SU-DHL-6 (cell line): Measurements from ENCODE around the gene CASKIN2.

Experiments used
- H2AFZ ChIP-seq: fragments of 200-600 bp; sonication (generic); 2 replicates; pipeline ENCODE4 v1.6.1; 2014; ENCODE audit warnings: low read depth, mild to moderate bottlenecking, moderate library complexity, mixed read lengths, antibody characterized with exemption, low read length; ENCODE audit not compliant: severe bottlenecking
- H3F3A ChIP-seq: fragments of 200-600 bp; shearing (Covaris generic); 2 replicates; pipeline ENCODE4 v1.6.0; 2016; ENCODE audit warnings: antibody characterized with exemption, mild to moderate bottlenecking; ENCODE audit not compliant: insufficient read depth
- H3K27ac ChIP-seq: fragments of 200-600 bp; sonication (generic); 2 replicates; pipeline ENCODE4 v1.5.1; 2016; ENCODE audit warnings: low read depth, mild to moderate bottlenecking, low read length, moderate library complexity, mixed read lengths
- H3K27me3 ChIP-seq: fragments of 200-600 bp; sonication (generic), shearing (Covaris generic); 2 replicates; pipeline ENCODE4 v1.6.0; 2014; ENCODE audit warnings: mild to moderate bottlenecking, low read length
- H3K36me3 ChIP-seq: fragments of 200-600 bp; sonication (generic); 2 replicates; pipeline ENCODE4 v1.6.1; 2014; ENCODE audit warnings: mild to moderate bottlenecking, low read length, mixed read lengths
- H3K4me2 ChIP-seq: fragments of 300-600, 200-600 bp; shearing (Covaris generic), sonication (generic); 2 replicates; pipeline ENCODE4 v1.6.0; 2014; ENCODE audit warnings: low read length, low read depth, mild to moderate bottlenecking; ENCODE audit not compliant: poor library complexity, severe bottlenecking
- H3K4me3 ChIP-seq: fragments of 200-600 bp; sonication (generic); 2 replicates; pipeline ENCODE4 v1.5.1; 2014; ENCODE audit warnings: antibody characterized with exemption, low read length, mild to moderate bottlenecking, mixed read lengths; ENCODE audit not compliant: insufficient read depth, poor library complexity, severe bottlenecking
- H3K79me2 ChIP-seq: fragments of 200-600 bp; sonication (generic); 2 replicates; pipeline ENCODE4 v1.6.1; 2014; ENCODE audit warnings: mild to moderate bottlenecking, low read length, moderate library complexity; ENCODE audit not compliant: insufficient read depth
- H3K9ac ChIP-seq: fragments of 200-600 bp; sonication (generic); 2 replicates; pipeline ENCODE4 v1.7.0; 2014; ENCODE audit warnings: mild to moderate bottlenecking, low read length
- H3K9me2 ChIP-seq: fragments of 200-600 bp; sonication (generic); replicated peaks from 2 replicates; pipeline ENCODE4 v1.6.1; 2014; ENCODE audit warnings: low read length; ENCODE audit not compliant: insufficient read depth
- H3K9me3 ChIP-seq: fragments of 200-600 bp; sonication (generic); 2 replicates; pipeline ENCODE4 v1.6.1; 2014; ENCODE audit warnings: low read length, mixed read lengths; ENCODE audit not compliant: insufficient read depth
- H4K20me1 ChIP-seq: fragments of 200-600 bp; sonication (generic); 2 replicates; pipeline ENCODE4 v1.6.1; 2014; ENCODE audit warnings: low read depth, mild to moderate bottlenecking, antibody characterized with exemption, low read length, moderate library complexity, mixed read lengths
- EZH2phosphoT487 ChIP-seq: fragments of 200-600 bp; sonication (generic), shearing (Covaris generic); conservative IDR thresholded peaks from 2 replicates; pipeline ENCODE4 v1.6.1; 2018; ENCODE audit warnings: mild to moderate bottlenecking, antibody characterized with exemption, low read length, moderate library complexity, mixed read lengths
- TF ChIP-seq, protein P1 (sequence below): fragments of 200-600 bp; sonication (generic); IDR thresholded peaks from one replicate; pipeline ENCODE4 v1.5.1; 2017; ENCODE audit warnings: antibody characterized with exemption, mild to moderate bottlenecking, low read length, moderate library complexity; ENCODE audit not compliant: insufficient read depth, poor library complexity, severe bottlenecking

The CASKIN2 gene

DNA sequence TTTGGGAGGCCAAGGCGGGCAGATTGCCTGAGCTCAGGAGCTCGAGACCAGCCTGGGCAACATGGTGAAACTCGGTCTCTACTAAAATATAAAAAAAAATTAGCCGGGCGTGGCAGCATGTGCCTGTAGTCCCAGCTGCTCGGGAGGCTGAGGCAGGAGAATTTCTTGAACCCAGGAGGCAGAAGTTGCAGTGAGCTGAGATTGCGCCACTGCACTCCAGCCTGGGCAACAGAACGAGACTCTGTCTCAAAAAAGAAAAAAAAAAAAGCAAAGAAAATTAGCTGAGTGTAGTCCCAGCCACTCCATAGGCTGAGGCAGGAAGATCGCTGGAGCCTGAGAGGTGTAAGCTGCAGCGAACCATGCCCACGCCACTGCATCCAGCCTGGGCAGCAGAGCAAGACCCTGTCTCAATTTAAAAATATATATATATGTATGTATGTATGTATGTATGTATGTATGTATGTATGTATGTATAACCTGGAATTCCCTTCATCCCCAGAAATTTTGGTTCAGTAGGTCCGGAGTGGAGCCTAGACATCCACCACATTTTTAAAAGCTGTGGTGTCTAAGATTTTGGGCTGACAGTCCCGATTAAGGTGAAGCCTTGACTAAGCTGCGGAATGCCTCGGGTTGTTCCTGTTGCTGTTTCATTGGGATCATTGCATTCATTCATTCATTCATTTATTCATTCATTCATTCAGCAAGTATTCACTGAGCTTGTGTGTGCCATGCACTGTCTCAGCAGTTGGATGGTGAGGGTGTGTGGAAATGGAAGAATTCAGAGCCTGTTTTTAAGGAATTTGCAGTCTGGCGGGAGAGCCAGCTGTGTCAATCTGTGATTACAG is 33.0 kb downstream of the CASKIN2 start:
- Histone ChIP-seq H3K4me2 (no peak overlapping the region), H3K9ac (no peak overlapping the region), H3K9me2 (no peaks in the 10 kb centered on the region), H2AFZ (no peak overlapping the region), H3K27ac (no peak overlapping the region), H3F3A (peaks cover 2% of the 10 kb centered on the region; the same call in 1 of the 2 replicates), H3K79me2 (no peaks in the 10 kb centered on the region), H3K36me3 (no peaks in the 10 kb centered on the region), H3K4me3 (no peak overlapping the region), H3K27me3 (no peaks in the 10 kb centered on the region), H4K20me1 (no peaks in the 10 kb centered on the region), H3K9me3 (no peaks in the 10 kb centered on the region)
- TF ChIP-seq EZH2phosphoT487: no peak
- TF ChIP-seq, protein P1, sequence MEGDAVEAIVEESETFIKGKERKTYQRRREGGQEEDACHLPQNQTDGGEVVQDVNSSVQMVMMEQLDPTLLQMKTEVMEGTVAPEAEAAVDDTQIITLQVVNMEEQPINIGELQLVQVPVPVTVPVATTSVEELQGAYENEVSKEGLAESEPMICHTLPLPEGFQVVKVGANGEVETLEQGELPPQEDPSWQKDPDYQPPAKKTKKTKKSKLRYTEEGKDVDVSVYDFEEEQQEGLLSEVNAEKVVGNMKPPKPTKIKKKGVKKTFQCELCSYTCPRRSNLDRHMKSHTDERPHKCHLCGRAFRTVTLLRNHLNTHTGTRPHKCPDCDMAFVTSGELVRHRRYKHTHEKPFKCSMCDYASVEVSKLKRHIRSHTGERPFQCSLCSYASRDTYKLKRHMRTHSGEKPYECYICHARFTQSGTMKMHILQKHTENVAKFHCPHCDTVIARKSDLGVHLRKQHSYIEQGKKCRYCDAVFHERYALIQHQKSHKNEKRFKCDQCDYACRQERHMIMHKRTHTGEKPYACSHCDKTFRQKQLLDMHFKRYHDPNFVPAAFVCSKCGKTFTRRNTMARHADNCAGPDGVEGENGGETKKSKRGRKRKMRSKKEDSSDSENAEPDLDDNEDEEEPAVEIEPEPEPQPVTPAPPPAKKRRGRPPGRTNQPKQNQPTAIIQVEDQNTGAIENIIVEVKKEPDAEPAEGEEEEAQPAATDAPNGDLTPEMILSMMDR: no peak

GRCh38 chr17:75481194-75482068 is 33.9 kb downstream of the CASKIN2 start:
- no peaks in the 10 kb centered on the region for H3K79me2 ChIP-seq
- no peaks in the 10 kb centered on the region for H3K27me3 ChIP-seq
- H3K36me3 ChIP-seq: no peaks in the 10 kb centered on the region
- no peak overlapping the region for H3K4me2 ChIP-seq
- no peak overlapping the region for H3K27ac ChIP-seq
- no peak overlapping the region for H2AFZ ChIP-seq
- H3F3A ChIP-seq: no peaks in the 10 kb centered on the region
- H3K4me3 ChIP-seq: no peak overlapping the region
- no peaks in the 10 kb centered on the region for H3K9me2 ChIP-seq
- no peak overlapping the region for H3K9ac ChIP-seq
- H3K9me3 ChIP-seq: no peaks in the 10 kb centered on the region
- TF ChIP-seq, protein P1: no peak
- no peak for TF ChIP-seq EZH2phosphoT487
- H4K20me1 ChIP-seq: no peaks in the 10 kb centered on the region

DNA sequence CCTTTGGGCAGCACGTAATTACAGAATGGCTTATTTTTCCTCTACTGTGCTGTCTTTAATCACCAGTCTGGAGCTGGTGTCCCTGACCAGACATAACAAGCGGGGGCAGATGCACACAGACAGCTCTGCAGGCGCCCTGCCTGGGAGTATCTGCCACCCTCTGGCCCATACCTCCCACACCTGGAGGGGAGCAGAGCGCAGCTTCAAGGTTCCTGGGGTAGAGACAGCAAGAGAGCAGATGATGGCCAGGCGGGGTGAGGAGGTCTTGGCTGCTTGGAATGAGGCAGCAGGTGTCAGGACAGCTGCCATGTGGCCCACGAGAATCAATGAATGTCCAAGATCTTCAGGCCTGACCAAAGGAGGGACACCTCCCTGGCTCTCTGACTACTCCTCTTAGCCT is 35.1 kb downstream of the CASKIN2 start:
- Histone ChIP-seq H3K27ac (no peak overlapping the region), H3K36me3 (no peaks in the 10 kb centered on the region), H3K9me2 (no peaks in the 10 kb centered on the region), H2AFZ (no peak overlapping the region), H3K4me3 (no peak overlapping the region), H3K9me3 (no peaks in the 10 kb centered on the region), H3F3A (no peaks in the 10 kb centered on the region), H3K4me2 (no peak overlapping the region), H4K20me1 (no peaks in the 10 kb centered on the region), H3K79me2 (no peaks in the 10 kb centered on the region), H3K9ac (no peak overlapping the region), H3K27me3 (no peaks in the 10 kb centered on the region)
- TF ChIP-seq EZH2phosphoT487: no peak
- TF ChIP-seq, protein P1: no peak
